ENCODE data around the gene LINC01488. TPM values are rescaled to one million over a fixed set of nuclear protein-coding genes. Genes with fewer than 3 reads are reported as not detected.

Gene LINC01488
- total RNA-seq = not detected

DNA sequence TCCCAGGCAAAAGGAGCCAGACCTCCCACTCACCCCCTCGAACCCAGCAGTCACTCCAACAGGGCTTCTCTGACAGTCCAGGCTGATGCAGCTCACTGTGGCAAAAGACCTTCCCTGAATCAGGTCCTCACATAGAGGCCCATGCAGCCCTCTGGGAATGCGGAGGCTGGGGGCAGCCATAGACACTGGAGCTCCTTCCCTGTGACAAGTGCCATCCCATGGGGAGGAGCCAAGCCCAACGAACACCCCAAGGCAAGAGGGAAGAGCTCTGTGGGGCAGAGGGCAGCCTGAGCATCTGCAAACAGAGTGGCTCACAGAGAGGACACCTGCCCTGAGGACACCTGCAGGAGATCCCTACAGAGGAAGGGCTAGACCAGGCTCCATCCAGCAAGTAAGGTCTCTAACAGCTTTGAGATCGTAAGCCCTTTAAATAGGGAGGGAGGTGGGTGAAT, at the start of gene LINC01488:
TSS of gene LINC01488 (plus strand) at position 271 of the 452 bp plus-strand sequence.
- H3K4me3 ChIP-seq = no peak within 1 kb of the TSS
- H3K9me3 ChIP-seq = no peaks in the 10 kb centered on the region
- H3K36me3 ChIP-seq = no peaks in the 10 kb centered on the region
- H3K27ac ChIP-seq = peak within 1 kb of the TSS; percentile 89
- intact Hi-C loops (cut with DNase I) = no loop called here
- no peak for DNase-seq
- no peaks in the 10 kb centered on the region for H3K27me3 ChIP-seq
- peak within 1 kb of the TSS; percentile 38 to 88 for H3K9ac ChIP-seq (ENCODE audit: low read depth in 2 of 2, low read length in 2 of 2)
- TF ChIP-seq, protein P1, sequence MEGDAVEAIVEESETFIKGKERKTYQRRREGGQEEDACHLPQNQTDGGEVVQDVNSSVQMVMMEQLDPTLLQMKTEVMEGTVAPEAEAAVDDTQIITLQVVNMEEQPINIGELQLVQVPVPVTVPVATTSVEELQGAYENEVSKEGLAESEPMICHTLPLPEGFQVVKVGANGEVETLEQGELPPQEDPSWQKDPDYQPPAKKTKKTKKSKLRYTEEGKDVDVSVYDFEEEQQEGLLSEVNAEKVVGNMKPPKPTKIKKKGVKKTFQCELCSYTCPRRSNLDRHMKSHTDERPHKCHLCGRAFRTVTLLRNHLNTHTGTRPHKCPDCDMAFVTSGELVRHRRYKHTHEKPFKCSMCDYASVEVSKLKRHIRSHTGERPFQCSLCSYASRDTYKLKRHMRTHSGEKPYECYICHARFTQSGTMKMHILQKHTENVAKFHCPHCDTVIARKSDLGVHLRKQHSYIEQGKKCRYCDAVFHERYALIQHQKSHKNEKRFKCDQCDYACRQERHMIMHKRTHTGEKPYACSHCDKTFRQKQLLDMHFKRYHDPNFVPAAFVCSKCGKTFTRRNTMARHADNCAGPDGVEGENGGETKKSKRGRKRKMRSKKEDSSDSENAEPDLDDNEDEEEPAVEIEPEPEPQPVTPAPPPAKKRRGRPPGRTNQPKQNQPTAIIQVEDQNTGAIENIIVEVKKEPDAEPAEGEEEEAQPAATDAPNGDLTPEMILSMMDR (IDR thresholded peaks at IDR 0.05) = no peak
- no peaks in the 10 kb centered on the region for H3K4me1 ChIP-seq

DNA sequence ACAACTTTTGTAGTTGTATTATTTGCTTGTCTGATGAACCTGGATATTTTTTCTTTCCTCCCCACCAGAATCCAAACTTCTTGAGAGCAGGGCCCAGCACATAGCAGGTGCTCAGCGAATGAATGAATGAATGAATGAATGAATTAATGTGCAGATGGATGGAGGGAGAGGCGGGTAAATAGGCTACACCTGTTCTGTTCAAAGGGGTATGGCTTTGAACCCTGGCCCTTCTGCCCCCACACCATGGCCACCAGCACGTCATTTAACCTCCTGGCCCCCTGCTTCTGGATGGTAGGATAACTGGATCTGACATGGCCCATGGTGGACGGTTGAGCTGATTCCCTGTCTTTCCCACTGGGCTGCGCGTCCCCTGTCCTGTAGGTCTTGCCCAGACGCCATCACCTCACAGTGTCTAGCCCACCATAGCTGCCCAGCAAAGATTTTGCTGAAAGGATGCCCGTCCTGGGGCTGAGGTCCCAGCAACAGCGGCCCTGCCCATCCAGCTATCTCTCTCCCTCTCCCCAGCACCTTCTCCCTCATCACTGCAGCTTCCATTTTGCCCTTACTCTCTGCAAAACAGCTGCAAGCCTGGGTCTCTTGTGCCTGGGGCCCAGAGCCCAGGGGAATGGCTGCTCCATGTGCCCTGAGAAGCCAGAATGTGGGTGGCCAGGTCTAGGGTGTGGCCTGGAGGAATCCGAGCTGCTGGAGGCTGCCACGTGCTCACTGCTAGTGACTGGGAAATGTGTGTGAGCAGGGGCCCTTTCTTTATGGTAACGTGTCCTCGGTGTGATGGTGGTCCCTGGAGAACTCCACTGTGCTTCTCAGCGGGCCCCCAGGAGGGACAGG, 49.3 kb upstream of the LINC01488 start:
- no peak for DNase-seq
- no peak overlapping the region for H3K27ac ChIP-seq
- H3K9ac ChIP-seq (ENCODE audit: low read depth in 2 of 2, low read length in 2 of 2) = no peak overlapping the region
- no peaks in the 10 kb centered on the region for H3K9me3 ChIP-seq
- TF ChIP-seq, protein P1 (IDR thresholded peaks at IDR 0.05) = no peak
- intact Hi-C loops (cut with DNase I) = no loop called here
- no peaks in the 10 kb centered on the region for H3K27me3 ChIP-seq
- H3K36me3 ChIP-seq = no peaks in the 10 kb centered on the region
- no peak overlapping the region for H3K4me3 ChIP-seq
- no peaks in the 10 kb centered on the region for H3K4me1 ChIP-seq

- H3K4me3 ChIP-seq = no peak overlapping the region
- H3K4me1 ChIP-seq = no peaks in the 10 kb centered on the region
- TF ChIP-seq, protein P1 (IDR thresholded peaks at IDR 0.05) = no peak
- H3K9ac ChIP-seq (ENCODE audit: low read depth in 2 of 2, low read length in 2 of 2) = no peak overlapping the region
- no peaks in the 10 kb centered on the region for H3K27me3 ChIP-seq
- intact Hi-C loops (cut with DNase I) = no loop called here
- no peak for DNase-seq
- no peaks in the 10 kb centered on the region for H3K9me3 ChIP-seq
- H3K27ac ChIP-seq = no peak overlapping the region
- H3K36me3 ChIP-seq = no peaks in the 10 kb centered on the region
These were observed 47.7 kb upstream of the LINC01488 start for GRCh38 chr11:69433741-69434140.

DNA sequence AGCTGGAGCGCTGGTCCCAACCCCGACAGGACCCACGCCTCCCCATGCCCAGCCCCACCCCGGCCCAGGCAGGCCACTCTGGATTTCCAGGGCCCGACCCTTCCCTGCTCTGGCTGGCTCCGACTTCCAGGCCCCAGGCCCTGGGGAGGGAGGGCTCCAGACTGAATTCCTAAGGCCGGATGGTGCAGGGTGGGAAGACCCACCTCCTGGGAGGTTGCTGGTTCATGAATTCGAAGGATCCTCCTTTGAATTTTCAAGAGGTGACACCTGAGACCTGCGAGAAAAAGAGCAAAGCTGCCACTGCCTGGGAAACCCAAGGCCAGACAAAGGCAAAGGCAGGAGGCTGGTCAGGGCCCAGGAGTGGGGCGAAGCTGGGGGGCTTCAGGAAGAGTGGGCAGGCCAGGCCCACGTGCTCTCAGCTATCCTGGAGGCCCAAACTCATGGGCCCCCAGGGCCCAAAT, 47.0 kb upstream of the LINC01488 start:
- intact Hi-C loops (cut with DNase I) = no loop called here
- no peaks in the 10 kb centered on the region for H3K9me3 ChIP-seq
- no peak for DNase-seq
- no peaks in the 10 kb centered on the region for H3K27me3 ChIP-seq
- no peaks in the 10 kb centered on the region for H3K4me1 ChIP-seq
- no peak overlapping the region for H3K9ac ChIP-seq (ENCODE audit: low read depth in 2 of 2, low read length in 2 of 2)
- H3K4me3 ChIP-seq = no peak overlapping the region
- no peaks in the 10 kb centered on the region for H3K36me3 ChIP-seq
- TF ChIP-seq, protein P1 (IDR thresholded peaks at IDR 0.05) = no peak
- no peak overlapping the region for H3K27ac ChIP-seq

- H3K4me3 ChIP-seq = no peak overlapping the region
- no peaks in the 10 kb centered on the region for H3K4me1 ChIP-seq
- H3K27ac ChIP-seq = no peak overlapping the region
- TF ChIP-seq, protein P1 (IDR thresholded peaks at IDR 0.05) = no peak
- H3K36me3 ChIP-seq = no peaks in the 10 kb centered on the region
- intact Hi-C loops (cut with DNase I) = no loop called here
- no peaks in the 10 kb centered on the region for H3K9me3 ChIP-seq
- no peaks in the 10 kb centered on the region for H3K27me3 ChIP-seq
- no peak for DNase-seq
- no peak overlapping the region for H3K9ac ChIP-seq (ENCODE audit: low read depth in 2 of 2, low read length in 2 of 2)
These were observed 46.1 kb upstream of the LINC01488 start for GRCh38 chr11:69435161-69435986.
